DOHH2 (cell line): ENCODE data around the gene PRDM7.

Experiments used
- EZH2phosphoT487 ChIP-seq: fragments of 200-600 bp; sonication (generic); IDR thresholded peaks from 2 replicates; pipeline ENCODE4 v1.6.1; 2017; ENCODE audit warnings: borderline replicate concordance, mild to moderate bottlenecking, antibody characterized with exemption, low read length, moderate library complexity, mixed read lengths
- TF ChIP-seq, protein P1 (sequence below): fragments of 200-600 bp; sonication (generic); IDR thresholded peaks from one replicate; pipeline ENCODE4 v1.5.1; 2014; ENCODE audit warnings: antibody characterized with exemption, mild to moderate bottlenecking, low read depth, low read length; ENCODE audit not compliant: poor library complexity, severe bottlenecking

DNA sequence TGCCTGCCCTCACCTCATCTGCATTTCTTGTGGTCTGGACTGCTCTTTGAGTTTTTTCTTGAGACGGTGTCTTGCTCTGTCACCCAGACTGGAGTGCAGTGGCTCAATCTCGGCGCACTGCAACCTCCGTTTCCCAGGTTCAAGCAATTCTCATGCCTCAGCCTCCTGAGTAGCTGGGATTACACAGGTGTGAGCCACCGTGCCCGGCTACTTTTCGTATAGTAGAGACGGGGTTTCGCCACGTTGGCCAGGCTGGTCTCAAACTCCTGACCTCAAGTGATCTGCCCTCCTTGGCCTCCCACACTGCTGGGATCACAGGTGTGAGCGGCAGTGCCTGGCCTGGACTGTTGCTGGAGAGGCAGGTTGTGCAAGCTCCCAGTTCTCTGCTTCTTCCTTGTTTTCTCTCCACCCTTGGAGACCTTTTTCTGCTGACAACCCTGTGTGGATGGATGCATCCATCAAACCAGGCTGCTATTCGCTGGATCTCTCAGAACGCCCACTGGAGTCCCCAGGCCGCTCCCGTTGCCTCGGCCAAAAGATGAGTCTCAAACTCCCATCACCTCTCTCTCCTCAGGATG lies 35.1 kb downstream of the PRDM7 start:
- TF ChIP-seq, protein P1, sequence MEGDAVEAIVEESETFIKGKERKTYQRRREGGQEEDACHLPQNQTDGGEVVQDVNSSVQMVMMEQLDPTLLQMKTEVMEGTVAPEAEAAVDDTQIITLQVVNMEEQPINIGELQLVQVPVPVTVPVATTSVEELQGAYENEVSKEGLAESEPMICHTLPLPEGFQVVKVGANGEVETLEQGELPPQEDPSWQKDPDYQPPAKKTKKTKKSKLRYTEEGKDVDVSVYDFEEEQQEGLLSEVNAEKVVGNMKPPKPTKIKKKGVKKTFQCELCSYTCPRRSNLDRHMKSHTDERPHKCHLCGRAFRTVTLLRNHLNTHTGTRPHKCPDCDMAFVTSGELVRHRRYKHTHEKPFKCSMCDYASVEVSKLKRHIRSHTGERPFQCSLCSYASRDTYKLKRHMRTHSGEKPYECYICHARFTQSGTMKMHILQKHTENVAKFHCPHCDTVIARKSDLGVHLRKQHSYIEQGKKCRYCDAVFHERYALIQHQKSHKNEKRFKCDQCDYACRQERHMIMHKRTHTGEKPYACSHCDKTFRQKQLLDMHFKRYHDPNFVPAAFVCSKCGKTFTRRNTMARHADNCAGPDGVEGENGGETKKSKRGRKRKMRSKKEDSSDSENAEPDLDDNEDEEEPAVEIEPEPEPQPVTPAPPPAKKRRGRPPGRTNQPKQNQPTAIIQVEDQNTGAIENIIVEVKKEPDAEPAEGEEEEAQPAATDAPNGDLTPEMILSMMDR = no peak
- TF ChIP-seq EZH2phosphoT487 = no peak
